K562 (cell line): ENCODE measurements around the gene PDE6G. TPM values are rescaled to one million over a fixed set of nuclear protein-coding genes. Genes with fewer than 3 reads are reported as not detected.
A peak's percentile ranks its signal among the peaks of the same experiment; 100 is the strongest.

ENCODE experiments used
- ATAC-seq: fragments of 200-7000 bp; cut with Tn5 transposase; 3 replicates; pipeline ENCODE4 v1.9.1; 2020; ENCODE audit warnings: moderate library complexity
- BruUV-seq: library from RNA; stranded (reverse); fragments of 400-500 nt; replicated peaks from 2 replicates; lab custom pipeline; 2021; lab: Mats Ljungman, UMichigan
- CTCF ChIA-PET: fragments of 300-600 bp; formaldehyde crosslinking; extraction: SDS; loops from one replicate; lab custom pipeline; 2021; ENCODE audit warnings: low intra/inter-chr PET ratio; lab: Yijun Ruan, JAX
- POLR2A ChIA-PET: fragments of 300-600, 350-650 bp; sonication (Branson Sonifier 250); formaldehyde crosslinking; extraction: SDS; loops from one replicate; lab custom pipeline; 2021; ENCODE audit warnings: antibody characterized with exemption, inconsistent platforms; lab: Yijun Ruan, JAX
- DNase-seq, 4 experiments: peaks; one replicate each; pipeline versions ENCODE4 v3.0.0 to v3.0.0-alpha.2; 2011 to 2018; ENCODE audit warnings: low spot score in 3 of 4, mixed read lengths in 3 of 4; ENCODE audit errors: extremely low read depth in 1 of 4
- FAIRE-seq: peaks from 2 replicates; lab custom pipeline; 2011; peaks lifted over from hg19 to GRCh38; lab: Jason Lieb, UNC
- H2AFZ ChIP-seq: 2 replicates; pipeline ENCODE4 v1.6.0; 2011; ENCODE audit warnings: low read depth, low read length, control low read depth, inconsistent platforms
- H3K27ac ChIP-seq: fragments of 200-600 bp; 3 replicates; pipeline ENCODE4 v1.8.0; 2011; ENCODE audit warnings: low read depth, mild to moderate bottlenecking, control low read depth, inconsistent platforms, low read length, moderate library complexity, mixed read lengths; ENCODE audit errors: extremely low read depth
- H3K27me3 ChIP-seq, 2 experiments: fragments of 300-600 bp in 1 of 2; 2 replicates in 1 of 2; 3 replicates in 1 of 2; pipeline versions ENCODE4 v1.6.0 to v1.8.0; 2011; ENCODE audit warnings: inconsistent platforms in 2 of 2, low read length in 2 of 2, mild to moderate bottlenecking in 1 of 2, mixed read lengths in 1 of 2, moderate library complexity in 1 of 2; ENCODE audit not compliant: control insufficient read depth in 2 of 2, insufficient read depth in 2 of 2
- H3K36me3 ChIP-seq: fragments of 300-600 bp; 3 replicates; pipeline ENCODE4 v1.8.0; 2011; ENCODE audit warnings: mild to moderate bottlenecking, low read length, inconsistent platforms; ENCODE audit not compliant: control insufficient read depth, insufficient read depth
- H3K4me1 ChIP-seq, 2 experiments: fragments of 200-600 bp in 1 of 2; replicated peaks in 1 of 2; 2 replicates in 1 of 2; 3 replicates in 1 of 2; pipeline versions ENCODE4 v1.5.1 to v1.8.0; 2011; ENCODE audit warnings: inconsistent platforms in 2 of 2, low read length in 2 of 2, mild to moderate bottlenecking in 1 of 2, mixed read lengths in 1 of 2, moderate library complexity in 1 of 2; ENCODE audit not compliant: control insufficient read depth in 2 of 2, insufficient read depth in 2 of 2
- H3K4me2 ChIP-seq: 2 replicates; pipeline ENCODE4 v1.6.1; 2011; ENCODE audit warnings: low read length, control low read depth, inconsistent platforms, mixed read lengths; ENCODE audit not compliant: insufficient read depth
- H3K4me3 ChIP-seq: fragments of 200-600 bp; sonication (generic), shearing (Covaris generic); 2 replicates; pipeline ENCODE4 v1.5.1; 2016; ENCODE audit warnings: control low read depth, inconsistent platforms
- H3K79me2 ChIP-seq: fragments of 200-600 bp; 3 replicates; pipeline ENCODE4 v1.8.0; 2011; ENCODE audit warnings: low read length, inconsistent platforms; ENCODE audit not compliant: control insufficient read depth, insufficient read depth
- H3K9ac ChIP-seq, 2 experiments: 2 replicates each; pipeline versions ENCODE4 v1.6.0 to v1.6.1; 2011; ENCODE audit warnings: low read depth in 2 of 2, low read length in 2 of 2, control low read depth in 1 of 2, inconsistent platforms in 1 of 2, mild to moderate bottlenecking in 1 of 2, mixed read lengths in 1 of 2; ENCODE audit not compliant: insufficient read depth in 1 of 2
- H3K9me1 ChIP-seq: one replicate; pipeline ENCODE4 v1.6.0; 2011; ENCODE audit warnings: inconsistent platforms, mild to moderate bottlenecking, low read length, moderate library complexity; ENCODE audit not compliant: control insufficient read depth, insufficient read depth
- H3K9me3 ChIP-seq: replicated peaks from 2 replicates; pipeline ENCODE4 v1.5.1; 2011; ENCODE audit warnings: low read depth, low read length, inconsistent platforms; ENCODE audit not compliant: control insufficient read depth, insufficient read depth
- H4K20me1 ChIP-seq: replicated peaks from 2 replicates; pipeline ENCODE4 v1.6.1; 2011; ENCODE audit warnings: low read length, inconsistent platforms, mixed read lengths; ENCODE audit not compliant: control insufficient read depth, insufficient read depth
- FOS ChIP-seq: IDR thresholded peaks from 3 replicates; pipeline ENCODE4 v1.6.1; 2011; ENCODE audit not compliant: insufficient read length; ENCODE audit errors: extremely low read depth
- MLLT1 ChIP-seq, 2 experiments: fragments of 450-650 bp; IDR thresholded peaks; 2 replicates each; pipeline ENCODE4 v1.6.1; 2016
- MTA2 ChIP-seq: fragments of 450-650 bp; IDR thresholded peaks from 2 replicates; pipeline ENCODE4 v1.6.1; 2016; ENCODE audit warnings: low read depth
- NR2C2 ChIP-seq, 2 experiments: fragments of 200-800 bp in 1 of 2; sonication (Bioruptor generic) in 1 of 2; sonication (generic) in 1 of 2; formaldehyde crosslinking in 1 of 2; IDR thresholded peaks; 2 replicates each; pipeline versions ENCODE4 v1.6.1 to v1.8.0; 2016 to 2022; ENCODE audit warnings: mild to moderate bottlenecking in 1 of 2, missing compliant biosample characterization in 1 of 2, missing genetic modification characterization in 1 of 2, missing genetic modification reagents in 1 of 2
- PHF8 ChIP-seq: fragments of 200-600 bp; sonication (generic); IDR thresholded peaks from 2 replicates; pipeline ENCODE4 v1.6.1; 2012; ENCODE audit warnings: mixed run types, mild to moderate bottlenecking, inconsistent platforms, low read length, moderate library complexity, borderline replicate concordance
- RBFOX2 ChIP-seq: fragments of 200-400 bp; formaldehyde crosslinking; IDR thresholded peaks from 2 replicates; pipeline ENCODE4 v1.6.1; 2017; ENCODE audit warnings: low read depth, mild to moderate bottlenecking, low read length, moderate library complexity
- RBM34 ChIP-seq: fragments of 200-400 bp; formaldehyde crosslinking; IDR thresholded peaks from 2 replicates; pipeline ENCODE4 v1.6.1; 2018; ENCODE audit warnings: low read length, borderline replicate concordance; ENCODE audit not compliant: insufficient read depth
- ZNF644 ChIP-seq: fragments of 200-800 bp; sonication (Bioruptor generic); IDR thresholded peaks from 2 replicates; pipeline ENCODE4 v1.6.1; 2016; ENCODE audit warnings: low read depth, missing genetic modification characterization, missing compliant biosample characterization
- WGBS: fragments of 100-300 bp; shearing (Covaris generic); methylation state at CpG from one replicate; pipeline ENCODE4 v1.1.6; 2016; ENCODE audit warnings: low coverage, mixed read lengths; ENCODE audit not compliant: insufficient coverage; ENCODE audit errors: missing lambda C conversion rate; 5-methylcytosine and 5-hydroxymethylcytosine counted together
- in situ Hi-C: fragments of 300-500 bp; cut with MboI; formaldehyde crosslinking; loops from 4 replicates; pipeline ENCODE4 v1.15.0; 2018; ENCODE audit warnings: inconsistent platforms, mixed read lengths
- intact Hi-C: fragments of 100-400 bp; cut with micrococcal nuclease; formaldehyde crosslinking; loops from 2 replicates; pipeline ENCODE4 v1.14.2; 2022
- polyA plus RNA-seq, 8 experiments: library from polyadenylated mRNA; depleted of rRNA in 4 of 8; stranded (reverse) in 5 of 8; unstranded in 3 of 8; fragments of >200 nt; fragmentation: Nextera tagmentation in 2 of 8; fragmentation: Illumina TruSeq in 1 of 8; extraction: Ambion mirVana in 2 of 8; extraction: Trizol in 1 of 8; gene quantifications; 2 replicates each; pipeline versions ENCODE4 v1.2.1 to v1.2.3, GENCODE V29; 2011 to 2014; ENCODE audit warnings: inconsistent platforms in 1 of 8, missing spikeins in 1 of 8
- total RNA-seq, 7 experiments: library from RNA; depleted of rRNA in 6 of 7; stranded (reverse); fragments of >200 nt in 6 of 7; fragmentation: Illumina TruSeq in 2 of 7; extraction: Trizol in 2 of 7; gene quantifications; 2 replicates each; pipeline versions ENCODE4 v1.2.1 to v1.2.3, GENCODE V29; 2011 to 2021; ENCODE audit warnings: low replicate concordance in 1 of 7

The PDE6G gene
- total and polyA plus RNA-seq, 9 of the 15 experiments (the other 6 are each of a cell fraction or from before 2014, with no cell fraction given), result 0.14 to 0.59 TPM; not detected in 7

- H3K4me2 ChIP-seq, result no peak overlapping the region
- no peak for FAIRE-seq
- no TSS peak for BruUV-seq
- no peak for ATAC-seq
- H2AFZ ChIP-seq, result no peak overlapping the region
- peaks cover 4% of the 10 kb centered on the region for H3K79me2 ChIP-seq
- H3K9me1 ChIP-seq, result no peaks in the 10 kb centered on the region
- no peak overlapping the region for H3K9ac ChIP-seq
- POLR2A ChIA-PET, result interaction anchor here (0.5 to 2.4 kb wide), 5 partner anchors 11 to 191 kb away, joined by 3 to 24 read pairs (median 3); partner anchors contain the start of genes ARL16 and HGS
- in situ Hi-C loops, result no loop called here
- H3K4me3 ChIP-seq, result no peak overlapping the region
- no peak for DNase-seq
- peaks cover 0 to 41% of the 10 kb centered on the region in 2 experiments; a peak in 2 of 5 replicates for H3K4me1 ChIP-seq
- intact Hi-C loops, result no loop called here
- H3K36me3 ChIP-seq, result peaks cover 96% of the 10 kb centered on the region
- CTCF ChIA-PET, result no interaction called here
- 93% methylated on average over 5 of the region's 6 CpGs for WGBS
- no peaks in the 10 kb centered on the region for H3K9me3 ChIP-seq
- H3K27me3 ChIP-seq, result no peaks in the 10 kb centered on the region
- no peak for TF ChIP-seq RBM34
- no peak for TF ChIP-seq ZNF644
- TF ChIP-seq FOS, result no peak
- TF ChIP-seq PHF8, result no peak
- TF ChIP-seq MTA2, result no peak
- TF ChIP-seq RBFOX2, result peak; percentile 10; the same call in 1 of the 2 replicates
- TF ChIP-seq MLLT1 (IDR thresholded peaks at IDR 0.05), result no peak
- no peak for TF ChIP-seq NR2C2 (CRISPR knock-in tag; IDR thresholded peaks at IDR 0.05)
- TF ChIP-seq NR2C2 (tag; IDR thresholded peaks at IDR 0.05), result no peak
- H3K27ac ChIP-seq, result no peak overlapping the region
- H4K20me1 ChIP-seq, result 0 out of 2 replicates have a peak, but pooled peaks cover 5% of the 10 kb centered on the region
Measured at GRCh38 chr17:81695211-81695610, 38.9 kb upstream of the PDE6G start.
